ENCODE measurements around the gene ACAP1. TPM values are rescaled to one million over a fixed set of nuclear protein-coding genes. Genes with fewer than 3 reads are reported as not detected.

Gene ACAP1
- polyA plus RNA-seq, 1 donor (not counting 4 experiments of a cell fraction or from before 2014, with no cell fraction given): 1.7 TPM

GRCh38 chr17:7317161-7317803, 19.0 kb upstream of the ACAP1 start:
- dilution Hi-C loops (cut with MboI; ENCODE audit: extremely low pct_ligation_motif_present, low sequenced_read_pairs): no loop called here
- Histone ChIP-seq H4K20me1 (ENCODE audit: control insufficient read depth, extremely low read depth, insufficient read depth, low read length) (peaks cover 18% of the 10 kb centered on the region), H3K4me3 (ENCODE audit: control insufficient read depth in 2 of 3, extremely low read depth in 1 of 3, insufficient read depth in 2 of 3, low read depth in 1 of 3, low read length in 3 of 3) (no peak overlapping the region), H3K27me3 (ENCODE audit: control insufficient read depth, extremely low read depth, insufficient read depth, low read length) (no peaks in the 10 kb centered on the region), H3K27ac (ENCODE audit: control insufficient read depth, insufficient read depth, low read length) (no peak overlapping the region), H3K4me2 (ENCODE audit: control insufficient read depth, extremely low read depth, insufficient read depth, low read depth, low read length) (no peak overlapping the region), H3K4me1 (ENCODE audit: control insufficient read depth, extremely low read depth, insufficient read depth, low read length) (peaks cover 27% of the 10 kb centered on the region), H3K79me2 (ENCODE audit: control insufficient read depth, insufficient read depth, low read length) (peaks cover 19% of the 10 kb centered on the region), H3K9ac (ENCODE audit: control insufficient read depth, extremely low read depth, insufficient read depth, low read length) (no peak overlapping the region), H3K9me3 (ENCODE audit: control insufficient read depth, low read depth, low read length) (no peaks in the 10 kb centered on the region), H3K36me3 (ENCODE audit: control insufficient read depth in 2 of 2, extremely low read depth in 1 of 2, insufficient read depth in 2 of 2, low read length in 2 of 2) (peaks cover 31 to 61% of the 10 kb centered on the region in 2 experiments), H3K9me1 (ENCODE audit: control insufficient read depth, extremely low read depth, insufficient read depth, low read length) (peaks cover 8% of the 10 kb centered on the region), H2AFZ (ENCODE audit: control insufficient read depth, low read length) (no peak overlapping the region)
- TF ChIP-seq CTCF (optimal IDR thresholded peaks at IDR 0.05 in 1 of 3, IDR thresholded peaks at IDR 0.05 in 1 of 3, conservative IDR thresholded peaks at IDR 0.05 in 1 of 3; ENCODE audit: extremely low read depth in 1 of 3, insufficient read depth in 2 of 3, low read length in 3 of 3): no peak
- TF ChIP-seq EZH2 (IDR thresholded peaks at IDR 0.05; ENCODE audit: low read length): no peak
- DNase-seq (ENCODE audit: low read depth, low spot score) (no peak), FAIRE-seq (no peak)

DNA sequence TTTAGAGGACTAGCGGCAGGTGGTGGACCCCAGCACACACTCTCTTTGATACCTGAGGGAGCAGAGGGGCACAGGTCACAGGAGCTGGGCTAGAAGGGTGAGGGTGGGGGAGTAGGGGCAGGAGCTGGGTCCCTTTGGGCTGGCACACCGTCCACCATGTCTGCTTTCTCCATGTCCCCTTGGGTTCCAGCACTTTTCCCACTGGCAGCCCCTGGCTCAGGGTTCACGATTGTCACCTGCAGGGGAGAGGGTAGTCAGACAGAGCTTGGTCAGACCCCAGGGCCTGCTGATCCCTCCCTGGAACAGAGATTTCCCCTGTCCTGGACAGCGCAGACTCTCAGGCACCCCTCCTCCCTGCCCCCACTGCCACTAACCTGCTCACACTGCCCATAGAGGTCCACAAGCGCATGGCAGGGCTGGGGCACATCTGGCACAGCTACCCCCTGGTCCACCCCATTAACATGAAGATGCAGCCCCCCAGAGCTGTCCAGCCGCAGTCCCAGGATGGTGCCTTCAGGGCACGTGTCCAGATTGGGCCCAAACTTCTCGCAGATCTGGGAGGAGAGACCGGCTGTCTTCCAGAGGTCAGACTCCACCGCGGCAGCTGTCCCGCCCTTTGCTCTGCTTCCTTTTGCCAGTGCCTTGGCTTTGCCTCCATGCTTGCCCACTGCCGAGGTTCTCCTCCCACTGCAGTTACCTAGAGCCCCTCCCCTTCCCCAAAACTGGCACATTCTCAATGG, 18.0 kb upstream of the ACAP1 start:
- Histone ChIP-seq H3K9ac (ENCODE audit: control insufficient read depth, extremely low read depth, insufficient read depth, low read length) (no peak overlapping the region), H3K27ac (ENCODE audit: control insufficient read depth, insufficient read depth, low read length) (no peak overlapping the region), H3K4me3 (ENCODE audit: control insufficient read depth in 2 of 3, extremely low read depth in 1 of 3, insufficient read depth in 2 of 3, low read depth in 1 of 3, low read length in 3 of 3) (no peak overlapping the region), H2AFZ (ENCODE audit: control insufficient read depth, low read length) (no peak overlapping the region), H3K27me3 (ENCODE audit: control insufficient read depth, extremely low read depth, insufficient read depth, low read length) (no peaks in the 10 kb centered on the region), H3K4me1 (ENCODE audit: control insufficient read depth, extremely low read depth, insufficient read depth, low read length) (peaks cover 21% of the 10 kb centered on the region), H4K20me1 (ENCODE audit: control insufficient read depth, extremely low read depth, insufficient read depth, low read length) (peaks cover 8% of the 10 kb centered on the region), H3K9me1 (ENCODE audit: control insufficient read depth, extremely low read depth, insufficient read depth, low read length) (peaks cover 8% of the 10 kb centered on the region), H3K36me3 (ENCODE audit: control insufficient read depth in 2 of 2, extremely low read depth in 1 of 2, insufficient read depth in 2 of 2, low read length in 2 of 2) (peaks cover 31 to 61% of the 10 kb centered on the region in 2 experiments), H3K9me3 (ENCODE audit: control insufficient read depth, low read depth, low read length) (no peaks in the 10 kb centered on the region), H3K4me2 (ENCODE audit: control insufficient read depth, extremely low read depth, insufficient read depth, low read depth, low read length) (no peak overlapping the region), H3K79me2 (ENCODE audit: control insufficient read depth, insufficient read depth, low read length) (peaks cover 10% of the 10 kb centered on the region)
- DNase-seq (ENCODE audit: low read depth, low spot score): no peak
- dilution Hi-C loops (cut with MboI; ENCODE audit: extremely low pct_ligation_motif_present, low sequenced_read_pairs): no loop called here
- FAIRE-seq: no peak
- no peak for TF ChIP-seq EZH2 (IDR thresholded peaks at IDR 0.05; ENCODE audit: low read length)
- TF ChIP-seq CTCF (optimal IDR thresholded peaks at IDR 0.05 in 1 of 3, IDR thresholded peaks at IDR 0.05 in 1 of 3, conservative IDR thresholded peaks at IDR 0.05 in 1 of 3; ENCODE audit: extremely low read depth in 1 of 3, insufficient read depth in 2 of 3, low read length in 3 of 3): no peak
